Thyroid gland (tissue), 4 donors: ENCODE data around the gene GHRHR.

Experiments used
- CTCF ChIP-seq, 6 experiments: fragments of 200-600 bp in 3 of 6; fragments of 450-650 bp in 3 of 6; sonication (generic) in 3 of 6; IDR thresholded peaks; one replicate each; pipeline ENCODE4 v1.5.1; 2016 to 2019; ENCODE audit warnings: antibody characterized with exemption in 6 of 6, mild to moderate bottlenecking in 2 of 6, inconsistent platforms in 1 of 6, moderate library complexity in 1 of 6
- POLR2A ChIP-seq, 2 donors: fragments of 450-650 bp; IDR thresholded peaks; one replicate each; pipeline ENCODE4 v1.6.1; 2017; ENCODE audit warnings: antibody characterized with exemption in 2 of 2, mild to moderate bottlenecking in 2 of 2, moderate library complexity in 1 of 2

DNA sequence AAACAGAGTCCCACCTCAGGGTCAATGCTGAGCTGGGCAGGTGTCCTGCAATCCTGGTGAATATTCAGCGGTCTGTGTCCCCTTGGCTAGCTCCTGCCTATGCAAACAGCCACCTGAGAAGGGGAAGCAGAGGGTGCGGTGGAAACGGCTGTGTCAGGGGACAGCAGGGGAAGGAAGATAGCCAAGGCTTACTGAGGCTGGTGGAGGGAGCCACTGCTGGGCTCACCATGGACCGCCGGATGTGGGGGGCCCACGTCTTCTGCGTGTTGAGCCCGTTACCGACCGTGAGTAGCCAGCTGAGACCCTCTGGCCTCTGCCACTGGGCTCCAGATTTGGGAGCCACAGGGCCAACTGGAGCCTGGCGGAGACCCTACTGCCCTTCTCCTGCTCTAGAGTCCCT, at the start of gene GHRHR:
- TF ChIP-seq CTCF (IDR thresholded peaks at IDR 0.05) = no peak
- no peak for TF ChIP-seq POLR2A (IDR thresholded peaks at IDR 0.05)
